ENCODE data around the gene TMEM217.
A peak's percentile ranks its signal among the peaks of the same experiment; 100 is the strongest.

Gene TMEM217

GRCh38 chr6:37232430-37233017, 25.4 kb downstream of the TMEM217 start:
- H3K4me3 ChIP-seq (ENCODE audit: low read depth, low read length), result no peak overlapping the region
- H3K9me3 ChIP-seq (ENCODE audit: control insufficient read depth, insufficient read depth, low read length), result no peaks in the 10 kb centered on the region
- H3K27me3 ChIP-seq (ENCODE audit: control insufficient read depth, insufficient read depth, low read length), result no peaks in the 10 kb centered on the region
- H3K27ac ChIP-seq (ENCODE audit: low read depth, low read length), result no peak overlapping the region
- no peaks in the 10 kb centered on the region for H3K36me3 ChIP-seq (ENCODE audit: control insufficient read depth, insufficient read depth, low read length)
- no peaks in the 10 kb centered on the region for H3K4me1 ChIP-seq (ENCODE audit: control insufficient read depth, insufficient read depth, low read length)
- no peak overlapping the region for H3K9ac ChIP-seq (ENCODE audit: low read depth, low read length)

- Histone ChIP-seq H3K27me3 (ENCODE audit: control insufficient read depth, insufficient read depth, low read length) (no peaks in the 10 kb centered on the region), H3K9me3 (ENCODE audit: control insufficient read depth, insufficient read depth, low read length) (no peaks in the 10 kb centered on the region), H3K4me3 (ENCODE audit: low read depth, low read length) (no peak overlapping the region), H3K27ac (ENCODE audit: low read depth, low read length) (no peak overlapping the region), H3K36me3 (ENCODE audit: control insufficient read depth, insufficient read depth, low read length) (no peaks in the 10 kb centered on the region), H3K9ac (ENCODE audit: low read depth, low read length) (no peak overlapping the region), H3K4me1 (ENCODE audit: control insufficient read depth, insufficient read depth, low read length) (no peaks in the 10 kb centered on the region)
Measured at GRCh38 chr6:37230104-37230503, 27.8 kb downstream of the TMEM217 start.

GRCh38 chr6:37225350-37226169, 32.4 kb downstream of the TMEM217 start:
- Histone ChIP-seq H3K27me3 (ENCODE audit: control insufficient read depth, insufficient read depth, low read length) (no peaks in the 10 kb centered on the region), H3K4me3 (ENCODE audit: low read depth, low read length) (no peak overlapping the region), H3K36me3 (ENCODE audit: control insufficient read depth, insufficient read depth, low read length) (no peaks in the 10 kb centered on the region), H3K4me1 (ENCODE audit: control insufficient read depth, insufficient read depth, low read length) (peaks cover 10% of the 10 kb centered on the region), H3K9me3 (ENCODE audit: control insufficient read depth, insufficient read depth, low read length) (no peaks in the 10 kb centered on the region), H3K27ac (ENCODE audit: low read depth, low read length) (no peak overlapping the region), H3K9ac (ENCODE audit: low read depth, low read length) (no peak overlapping the region)

GRCh38 chr6:37222992-37223391, 35.0 kb downstream of the TMEM217 start:
- Histone ChIP-seq H3K27me3 (ENCODE audit: control insufficient read depth, insufficient read depth, low read length) (no peaks in the 10 kb centered on the region), H3K27ac (ENCODE audit: low read depth, low read length) (peak overlapping the region; percentile 68), H3K4me1 (ENCODE audit: control insufficient read depth, insufficient read depth, low read length) (peaks cover 10% of the 10 kb centered on the region), H3K9ac (ENCODE audit: low read depth, low read length) (no peak overlapping the region), H3K9me3 (ENCODE audit: control insufficient read depth, insufficient read depth, low read length) (no peaks in the 10 kb centered on the region), H3K36me3 (ENCODE audit: control insufficient read depth, insufficient read depth, low read length) (no peaks in the 10 kb centered on the region), H3K4me3 (ENCODE audit: low read depth, low read length) (peak overlapping the region; percentile 71)

GRCh38 chr6:37222125-37222967, 35.6 kb downstream of the TMEM217 start:
- H3K9ac ChIP-seq (ENCODE audit: low read depth, low read length), result peak overlapping the region; percentile 40
- no peaks in the 10 kb centered on the region for H3K9me3 ChIP-seq (ENCODE audit: control insufficient read depth, insufficient read depth, low read length)
- peak overlapping the region; percentile 71 for H3K4me3 ChIP-seq (ENCODE audit: low read depth, low read length)
- no peaks in the 10 kb centered on the region for H3K27me3 ChIP-seq (ENCODE audit: control insufficient read depth, insufficient read depth, low read length)
- peak overlapping the region; percentile 68 for H3K27ac ChIP-seq (ENCODE audit: low read depth, low read length)
- H3K36me3 ChIP-seq (ENCODE audit: control insufficient read depth, insufficient read depth, low read length), result no peaks in the 10 kb centered on the region
- H3K4me1 ChIP-seq (ENCODE audit: control insufficient read depth, insufficient read depth, low read length), result peaks cover 10% of the 10 kb centered on the region

GRCh38 chr6:37221585-37222124, 36.3 kb downstream of the TMEM217 start:
- no peaks in the 10 kb centered on the region for H3K9me3 ChIP-seq (ENCODE audit: control insufficient read depth, insufficient read depth, low read length)
- H3K4me1 ChIP-seq (ENCODE audit: control insufficient read depth, insufficient read depth, low read length), result peaks cover 10% of the 10 kb centered on the region
- peak overlapping the region; percentile 71 for H3K4me3 ChIP-seq (ENCODE audit: low read depth, low read length)
- H3K27me3 ChIP-seq (ENCODE audit: control insufficient read depth, insufficient read depth, low read length), result no peaks in the 10 kb centered on the region
- H3K27ac ChIP-seq (ENCODE audit: low read depth, low read length), result peak overlapping the region; percentile 68
- H3K36me3 ChIP-seq (ENCODE audit: control insufficient read depth, insufficient read depth, low read length), result no peaks in the 10 kb centered on the region
- peak overlapping the region; percentile 40; the same call in 1 of the 2 replicates for H3K9ac ChIP-seq (ENCODE audit: low read depth, low read length)

GRCh38 chr6:37218511-37218910, 39.4 kb downstream of the TMEM217 start:
- no peak overlapping the region for H3K4me3 ChIP-seq (ENCODE audit: low read depth, low read length)
- no peak overlapping the region for H3K27ac ChIP-seq (ENCODE audit: low read depth, low read length)
- no peaks in the 10 kb centered on the region for H3K36me3 ChIP-seq (ENCODE audit: control insufficient read depth, insufficient read depth, low read length)

GRCh38 chr6:37218061-37218460, 39.9 kb downstream of the TMEM217 start:
- H3K9ac ChIP-seq (ENCODE audit: low read depth, low read length), result no peak overlapping the region
- H3K27ac ChIP-seq (ENCODE audit: low read depth, low read length), result no peak overlapping the region
- H3K36me3 ChIP-seq (ENCODE audit: control insufficient read depth, insufficient read depth, low read length), result no peaks in the 10 kb centered on the region
- H3K4me1 ChIP-seq (ENCODE audit: control insufficient read depth, insufficient read depth, low read length), result peaks cover 9% of the 10 kb centered on the region
- H3K9me3 ChIP-seq (ENCODE audit: control insufficient read depth, insufficient read depth, low read length), result no peaks in the 10 kb centered on the region
- no peaks in the 10 kb centered on the region for H3K27me3 ChIP-seq (ENCODE audit: control insufficient read depth, insufficient read depth, low read length)
- no peak overlapping the region for H3K4me3 ChIP-seq (ENCODE audit: low read depth, low read length)

More at GRCh38 chr6:37218511-37218910, 39.4 kb downstream of the TMEM217 start:
- peaks cover 10% of the 10 kb centered on the region for H3K4me1 ChIP-seq (ENCODE audit: control insufficient read depth, insufficient read depth, low read length)
- H3K27me3 ChIP-seq (ENCODE audit: control insufficient read depth, insufficient read depth, low read length), result no peaks in the 10 kb centered on the region
- H3K9ac ChIP-seq (ENCODE audit: low read depth, low read length), result no peak overlapping the region
- H3K9me3 ChIP-seq (ENCODE audit: control insufficient read depth, insufficient read depth, low read length), result no peaks in the 10 kb centered on the region

- no peak overlapping the region for H3K9ac ChIP-seq (ENCODE audit: low read depth, low read length)
- H3K27ac ChIP-seq (ENCODE audit: low read depth, low read length), result no peak overlapping the region
- H3K36me3 ChIP-seq (ENCODE audit: control insufficient read depth, insufficient read depth, low read length), result no peaks in the 10 kb centered on the region
- no peaks in the 10 kb centered on the region for H3K27me3 ChIP-seq (ENCODE audit: control insufficient read depth, insufficient read depth, low read length)
- H3K4me3 ChIP-seq (ENCODE audit: low read depth, low read length), result no peak overlapping the region
- H3K4me1 ChIP-seq (ENCODE audit: control insufficient read depth, insufficient read depth, low read length), result no peaks in the 10 kb centered on the region
- no peaks in the 10 kb centered on the region for H3K9me3 ChIP-seq (ENCODE audit: control insufficient read depth, insufficient read depth, low read length)
Measured at GRCh38 chr6:37212268-37212667, 45.7 kb downstream of the TMEM217 start.

GRCh38 chr6:37210313-37210968, 47.5 kb downstream of the TMEM217 start:
- Histone ChIP-seq H3K36me3 (ENCODE audit: control insufficient read depth, insufficient read depth, low read length) (no peaks in the 10 kb centered on the region), H3K4me3 (ENCODE audit: low read depth, low read length) (no peak overlapping the region), H3K27ac (ENCODE audit: low read depth, low read length) (no peak overlapping the region), H3K9ac (ENCODE audit: low read depth, low read length) (no peak overlapping the region), H3K9me3 (ENCODE audit: control insufficient read depth, insufficient read depth, low read length) (no peaks in the 10 kb centered on the region), H3K4me1 (ENCODE audit: control insufficient read depth, insufficient read depth, low read length) (no peaks in the 10 kb centered on the region), H3K27me3 (ENCODE audit: control insufficient read depth, insufficient read depth, low read length) (no peaks in the 10 kb centered on the region)
